IPS DF 4.7 (cell line): Measurements from ENCODE around the gene ZMYM3.

Experiments used
- DNase-seq: peaks from one replicate; pipeline ENCODE4 v3.0.0-alpha.2; 2013; ENCODE audit warnings: low spot score; ENCODE audit errors: extremely low read depth

Gene ZMYM3

GRCh38 chrX:71253253-71254091 is 468 bp downstream of the ZMYM3 start:
- no peak for DNase-seq

- no peak for DNase-seq
Measured at GRCh38 chrX:71252221-71252620, 1.7 kb downstream of the ZMYM3 start.

DNA sequence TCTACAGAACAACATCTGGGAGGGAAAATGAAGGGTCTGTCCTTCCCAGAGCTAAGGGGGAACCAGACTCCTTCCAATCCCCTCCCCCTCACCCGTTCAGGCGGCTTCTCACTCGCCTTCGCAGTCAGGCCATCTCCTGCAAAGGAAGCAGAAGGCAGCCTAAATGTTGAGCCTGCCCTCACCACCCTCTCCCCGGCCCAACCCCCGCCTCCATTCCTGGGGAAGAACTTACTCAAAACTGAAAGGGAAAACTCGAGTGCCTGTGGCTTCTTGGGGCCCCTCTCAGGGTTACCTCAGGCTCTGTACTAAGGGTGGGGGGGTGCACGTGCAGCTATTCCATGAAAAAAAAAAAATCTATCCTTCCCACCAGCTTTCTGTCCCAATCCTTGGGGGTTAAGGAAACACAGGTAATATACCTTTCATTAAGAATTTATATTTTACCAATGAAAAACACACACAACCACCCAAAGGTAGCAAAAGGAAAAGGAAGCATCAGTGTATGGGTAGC is 2.4 kb downstream of the ZMYM3 start:
- no peak for DNase-seq

GRCh38 chrX:71250841-71251240 is 3.1 kb downstream of the ZMYM3 start:
- no peak for DNase-seq

GRCh38 chrX:71245159-71245558 is 8.8 kb downstream of the ZMYM3 start:
- DNase-seq: no peak

DNA sequence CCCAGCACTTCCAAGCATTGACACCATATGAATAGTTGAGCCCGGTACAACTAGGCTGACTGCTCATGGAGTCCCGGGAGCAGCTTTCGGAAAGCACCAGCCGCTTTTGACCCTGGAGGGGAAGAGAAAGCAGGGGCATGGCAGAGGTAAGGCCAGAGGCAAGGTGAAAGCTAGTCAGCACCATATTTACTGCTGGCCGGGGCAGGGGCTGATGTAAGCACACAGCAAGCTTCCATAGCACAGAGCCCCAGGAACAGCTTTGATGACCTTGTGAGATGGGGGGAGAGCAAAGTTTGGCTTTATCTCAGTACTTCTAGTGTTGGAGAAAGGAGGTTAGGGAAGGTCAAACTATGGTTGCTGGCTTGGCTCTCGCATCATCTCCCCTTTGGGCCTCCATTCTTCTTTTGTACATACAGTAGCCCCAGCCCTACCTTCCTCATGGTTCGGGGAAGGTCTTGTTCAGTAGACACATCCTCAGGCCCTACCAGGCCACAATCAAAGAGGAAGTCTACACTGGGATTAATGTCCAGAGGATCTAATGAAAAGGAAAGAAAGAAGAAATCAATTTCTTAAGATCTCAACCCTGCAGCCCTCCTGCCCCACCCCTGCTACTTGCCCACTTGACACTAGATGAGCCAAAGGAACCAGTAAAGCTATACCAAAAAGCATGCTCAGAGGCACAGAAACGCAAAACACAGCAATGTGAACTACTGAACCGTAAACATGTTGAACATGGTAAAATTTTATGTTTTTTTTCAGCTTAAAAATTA is 9.4 kb downstream of the ZMYM3 start:
- no peak for DNase-seq

DNA sequence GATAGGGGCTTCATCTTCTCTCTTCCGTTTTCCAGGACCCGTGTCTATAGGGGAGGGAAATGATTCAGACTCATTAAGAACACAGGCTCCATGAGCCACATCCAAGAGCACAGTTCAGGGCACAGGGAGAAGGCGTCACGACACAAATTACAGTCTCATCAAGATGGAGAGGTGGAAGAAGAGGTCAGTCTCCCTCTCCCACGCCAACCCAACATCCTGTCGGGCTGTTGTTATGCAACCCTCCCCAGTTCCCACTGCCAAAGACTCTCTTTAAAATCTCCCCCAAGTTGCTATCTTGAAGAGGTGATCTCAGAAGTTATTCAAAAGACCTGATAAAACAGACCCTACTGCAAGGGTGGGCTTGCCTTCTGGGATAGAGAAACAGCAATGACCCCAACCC is 12.6 kb downstream of the ZMYM3 start:
- DNase-seq: no peak

DNA sequence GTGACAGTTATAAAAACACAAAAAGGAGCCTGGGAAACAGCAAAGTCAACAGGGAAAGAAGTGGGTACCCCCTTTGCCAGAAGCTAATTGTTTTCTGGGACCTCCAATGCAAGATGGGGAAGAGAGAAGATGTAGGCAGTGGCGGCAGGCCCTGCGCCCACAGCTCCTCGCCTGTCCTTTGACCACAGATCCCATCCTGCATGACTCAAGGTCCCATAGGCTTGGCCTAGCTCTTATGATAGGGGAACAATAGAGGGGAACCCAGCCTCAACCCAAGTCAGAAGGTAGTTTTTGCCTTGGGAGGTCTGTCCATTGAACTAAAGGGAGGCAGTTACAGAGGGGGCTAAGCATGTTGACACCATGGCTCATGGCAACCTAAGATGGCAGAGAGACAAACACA is 14.2 kb downstream of the ZMYM3 start:
- DNase-seq: no peak

GRCh38 chrX:71236836-71237235 is 17.1 kb downstream of the ZMYM3 start:
- DNase-seq: no peak

DNA sequence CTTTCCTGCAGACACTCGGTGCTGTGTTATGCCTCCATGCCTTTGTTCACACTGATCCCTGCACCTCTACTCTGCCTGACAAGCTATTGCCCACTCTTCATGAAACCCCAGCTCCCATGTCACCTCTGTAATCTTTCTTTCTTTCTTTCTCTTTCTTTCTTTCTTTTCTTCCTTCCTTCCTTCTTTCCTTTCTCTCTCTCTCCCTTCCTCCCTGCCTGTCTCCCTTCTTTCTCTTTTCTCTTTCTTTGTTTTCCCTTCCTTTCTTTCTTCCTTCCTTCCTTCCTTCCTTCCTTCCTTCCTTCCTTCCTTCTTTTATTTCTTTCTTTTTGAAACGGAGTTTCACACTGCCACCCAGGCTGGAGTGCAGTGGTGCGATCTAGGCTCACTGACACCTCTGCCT is 18.5 kb downstream of the ZMYM3 start:
- no peak for DNase-seq

GRCh38 chrX:71228063-71228642 is 25.8 kb downstream of the ZMYM3 start:
- no peak for DNase-seq

DNA sequence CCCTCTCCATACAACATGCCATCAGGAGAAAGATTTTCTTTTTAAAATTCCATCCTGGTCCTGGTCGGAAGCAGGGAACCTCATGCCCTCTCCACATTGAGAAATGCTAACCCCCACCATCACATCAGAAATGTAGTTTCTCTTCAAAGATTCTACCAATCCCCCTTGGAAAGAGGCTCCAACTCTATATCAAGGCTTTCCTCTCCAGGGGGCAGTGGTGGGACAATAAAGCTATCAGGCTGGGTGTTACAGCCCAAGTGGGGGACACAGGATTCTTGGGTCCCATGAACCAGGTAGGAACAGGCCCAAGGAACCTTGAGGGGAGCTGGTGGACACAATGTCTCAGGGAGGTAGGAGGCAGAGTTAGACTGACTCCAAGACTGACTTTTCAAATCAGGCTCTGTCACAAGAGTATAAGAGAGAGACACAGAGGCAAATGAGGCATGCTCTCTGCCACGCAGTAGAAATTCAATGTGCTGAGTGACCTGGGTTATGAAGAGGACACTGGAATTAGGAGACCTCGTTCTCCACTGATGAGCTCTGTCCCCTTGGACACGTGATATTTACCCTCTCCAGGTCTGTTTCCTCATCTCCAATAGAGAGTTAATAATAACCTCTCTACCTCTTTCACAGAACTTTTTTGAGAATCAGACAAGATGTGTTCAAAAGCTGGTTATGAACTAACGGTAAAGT is 26.4 kb downstream of the ZMYM3 start:
- no peak for DNase-seq

DNA sequence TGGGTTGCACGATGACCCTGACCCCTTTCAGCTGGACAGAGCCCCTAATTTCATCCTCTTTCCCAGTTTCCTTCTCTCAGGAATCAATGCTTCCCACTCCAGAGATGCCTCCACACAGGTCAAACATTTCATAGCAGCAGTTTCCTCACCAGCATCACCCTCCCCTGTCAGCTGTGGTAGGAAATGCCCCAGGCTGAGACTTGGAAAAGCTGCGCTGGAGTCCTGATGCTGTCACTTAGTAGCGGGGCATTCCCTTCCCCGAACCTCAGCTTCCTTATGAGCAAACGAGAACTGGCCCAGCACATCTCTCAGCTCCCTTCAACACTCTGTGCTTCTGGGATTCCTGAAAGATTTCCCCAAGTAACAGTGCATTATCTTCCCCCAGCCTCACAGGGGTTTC is 28.3 kb downstream of the ZMYM3 start:
- no peak for DNase-seq

DNA sequence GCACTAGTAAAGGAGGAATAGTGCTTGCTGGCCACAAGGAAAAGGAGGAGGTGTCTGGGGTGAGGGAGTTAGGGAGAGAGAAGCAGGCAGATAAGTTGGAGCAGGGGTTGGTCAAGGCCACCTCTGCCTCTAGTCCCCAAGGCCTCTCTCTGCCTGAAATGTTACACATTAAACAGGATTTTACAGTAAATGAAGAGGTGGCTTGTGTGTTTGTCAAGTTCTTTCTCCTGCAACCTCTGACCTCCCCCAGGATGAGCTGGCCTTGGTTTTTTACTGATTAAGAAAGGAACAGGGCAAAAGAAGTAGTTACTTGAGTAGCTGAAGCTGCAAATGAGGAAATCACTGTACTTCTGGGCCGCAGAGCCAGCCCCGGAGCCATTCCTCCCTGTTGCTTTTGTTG is 28.9 kb downstream of the ZMYM3 start:
- DNase-seq: no peak

DNA sequence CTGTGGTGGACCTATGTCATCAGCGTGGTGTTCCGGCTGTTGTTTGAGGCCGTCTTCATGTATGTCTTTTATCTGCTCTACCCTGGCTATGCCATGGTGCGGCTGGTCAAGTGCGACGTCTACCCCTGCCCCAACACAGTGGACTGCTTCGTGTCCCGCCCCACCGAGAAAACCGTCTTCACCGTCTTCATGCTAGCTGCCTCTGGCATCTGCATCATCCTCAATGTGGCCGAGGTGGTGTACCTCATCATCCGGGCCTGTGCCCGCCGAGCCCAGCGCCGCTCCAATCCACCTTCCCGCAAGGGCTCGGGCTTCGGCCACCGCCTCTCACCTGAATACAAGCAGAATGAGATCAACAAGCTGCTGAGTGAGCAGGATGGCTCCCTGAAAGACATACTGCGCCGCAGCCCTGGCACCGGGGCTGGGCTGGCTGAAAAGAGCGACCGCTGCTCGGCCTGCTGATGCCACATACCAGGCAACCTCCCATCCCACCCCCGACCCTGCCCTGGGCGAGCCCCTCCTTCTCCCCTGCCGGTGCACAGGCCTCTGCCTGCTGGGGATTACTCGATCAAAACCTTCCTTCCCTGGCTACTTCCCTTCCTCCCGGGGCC is 29.7 kb downstream of the ZMYM3 start:
- no peak for DNase-seq

DNA sequence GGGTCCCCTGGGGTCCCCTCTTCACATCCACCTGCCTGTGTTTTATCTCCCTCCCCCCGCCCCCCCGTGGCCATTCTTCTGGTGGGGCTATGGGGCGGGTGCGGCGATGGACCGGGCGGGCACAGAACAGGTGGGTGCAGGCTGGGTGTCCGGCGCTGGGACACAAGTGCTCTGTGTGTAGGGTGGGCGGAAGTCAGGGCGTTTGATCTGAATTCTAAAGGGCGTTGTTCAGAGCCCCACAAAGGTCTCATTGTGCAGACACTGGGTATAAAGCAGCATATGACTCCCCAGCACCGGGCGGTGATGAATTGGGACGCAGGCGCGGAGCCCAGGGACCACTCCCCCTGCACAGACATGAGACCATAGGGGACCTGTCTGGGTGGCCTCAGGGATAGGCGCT is 31.0 kb downstream of the ZMYM3 start, which contains the start of gene GJB1:
GJB1 (plus strand) TSS at position 296 of the 400 bp plus-strand sequence. CDS start 484 bp downstream, outside the sequence.
- DNase-seq: no peak

DNA sequence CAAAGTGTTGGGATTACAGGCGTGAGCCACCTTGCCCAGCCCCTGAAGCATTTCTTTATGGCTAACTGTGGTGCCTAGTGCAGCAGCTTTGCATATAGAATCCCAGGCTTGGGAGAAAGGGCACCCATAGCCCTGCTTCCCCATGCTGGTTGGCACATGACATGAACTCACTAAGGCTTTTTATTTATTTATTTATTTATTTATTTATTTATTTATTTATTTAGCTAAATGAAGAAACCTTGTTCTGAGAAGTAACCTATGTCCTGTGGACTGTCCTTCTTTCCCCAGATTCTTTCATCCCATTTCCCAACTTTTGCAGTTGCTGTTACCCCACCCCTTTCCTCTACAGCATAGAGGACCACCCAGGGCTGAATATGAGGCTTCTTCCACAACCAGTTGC is 32.8 kb downstream of the ZMYM3 start:
- no peak for DNase-seq

DNA sequence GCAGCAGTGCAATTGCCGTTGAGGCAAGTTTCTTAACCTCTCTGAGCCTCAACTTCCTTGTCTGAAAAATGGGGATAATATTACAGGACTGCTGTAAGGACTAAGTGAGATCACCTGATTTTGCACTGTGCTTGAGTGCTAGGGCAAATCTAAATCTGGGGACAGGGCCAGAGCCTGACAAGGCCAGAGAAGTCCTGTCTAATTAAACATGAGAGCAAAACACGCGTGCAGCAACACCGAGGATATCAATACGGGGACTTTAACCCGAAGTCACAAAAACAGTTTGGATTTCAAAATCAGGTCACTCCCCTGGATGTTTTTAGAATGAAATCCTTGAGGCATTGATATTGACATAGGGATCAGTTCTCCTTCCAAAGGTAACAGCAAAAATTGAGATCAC is 36.6 kb downstream of the ZMYM3 start:
- no peak for DNase-seq

GRCh38 chrX:71216485-71216884 is 37.5 kb downstream of the ZMYM3 start:
- no peak for DNase-seq

DNA sequence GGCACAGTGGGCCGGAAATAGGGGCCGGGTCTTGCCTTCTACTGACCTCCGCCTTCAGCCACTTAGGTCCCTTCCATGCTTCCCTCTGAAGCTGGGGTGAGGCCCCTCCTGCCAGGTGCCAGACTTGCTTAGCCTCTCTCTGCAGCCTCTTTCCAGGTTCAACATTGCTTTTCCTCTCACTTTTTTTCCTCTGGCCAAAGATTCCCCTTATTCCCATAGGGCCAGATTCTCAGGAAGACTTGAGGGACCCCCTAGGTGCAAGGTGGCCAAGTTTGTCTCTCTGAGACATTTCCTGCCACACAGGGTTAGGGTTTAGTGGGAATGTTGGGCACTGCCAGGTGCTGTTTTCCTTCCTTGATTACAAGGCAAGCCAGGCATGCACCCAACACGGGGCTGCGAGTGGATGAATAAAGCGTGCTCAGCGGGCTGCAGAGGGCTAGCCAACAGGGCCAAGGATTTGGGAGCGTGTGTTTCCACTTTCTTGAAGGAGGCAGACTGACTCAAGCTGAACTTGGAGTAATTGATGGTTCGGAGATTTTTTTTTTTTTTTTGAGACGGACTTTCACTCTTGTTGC is 38.5 kb downstream of the ZMYM3 start:
- no peak for DNase-seq
